Dendritic cell treated with granulocyte-macrophage colony-stimulating factor and Interleukin-4, amounts not matched to agents 40 ng/mL and 50 ng/mL, for 4 days (primary cell): ENCODE data around the gene DHRS7B.
"Not testable (repeated sequence)": the region's sequence is repeated elsewhere in the genome, so short reads cannot be mapped to it uniquely, and the experiment has no call there.

ENCODE experiments used
- H3K27ac Mint-ChIP-seq: one replicate; pipeline ENCODE4 v1.8.0; 2022; ENCODE audit warnings: mild to moderate bottlenecking, mixed read lengths
- H3K27me3 Mint-ChIP-seq: one replicate; pipeline ENCODE4 v1.8.0; 2022; ENCODE audit warnings: mild to moderate bottlenecking, mixed read lengths
- H3K36me3 Mint-ChIP-seq: one replicate; pipeline ENCODE4 v1.8.0; 2022; ENCODE audit warnings: low read depth, mixed read lengths
- H3K4me1 Mint-ChIP-seq: one replicate; pipeline ENCODE4 v1.8.0; 2022; ENCODE audit warnings: low read depth, mixed read lengths
- H3K4me3 Mint-ChIP-seq: one replicate; pipeline ENCODE4 v1.8.0; 2022; ENCODE audit warnings: mild to moderate bottlenecking, moderate library complexity, mixed read lengths
- H3K9me3 Mint-ChIP-seq: one replicate; pipeline ENCODE4 v1.8.0; 2022; ENCODE audit warnings: mixed read lengths
- intact Hi-C: fragments of 100-400 bp; cut with micrococcal nuclease; formaldehyde crosslinking; loops from one replicate; pipeline ENCODE4 v1.15.0; 2022

Gene DHRS7B

DNA sequence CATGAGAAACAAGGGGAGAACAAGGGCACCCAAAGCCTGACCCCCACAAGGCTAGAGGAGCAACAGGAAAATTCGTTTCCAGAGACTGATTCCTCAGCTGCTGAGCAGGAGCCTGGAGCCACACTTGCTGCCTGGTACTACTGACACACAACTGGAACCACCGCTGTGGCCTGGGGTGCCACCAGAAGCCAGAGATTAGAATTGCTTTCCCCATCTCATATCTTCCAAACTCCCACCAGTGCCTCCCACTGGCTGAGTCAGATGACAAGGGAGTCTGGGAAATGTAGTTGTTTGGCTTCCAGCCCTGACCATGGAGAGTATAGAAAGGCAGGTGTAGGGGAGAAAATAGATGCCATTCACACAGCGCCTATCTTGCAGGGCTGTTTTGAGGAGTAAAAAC lies 91.3 kb downstream of the DHRS7B start:
- Mint-ChIP-seq H3K9me3 (peaks cover 7% of the 10 kb centered on the region), H3K4me3 (no peak overlapping the region), H3K36me3 (peaks cover 55% of the 10 kb centered on the region), H3K27ac (no peak overlapping the region), H3K4me1 (peaks cover 40% of the 10 kb centered on the region), H3K27me3 (no peaks in the 10 kb centered on the region)
- intact Hi-C loops, result no loop called here

DNA sequence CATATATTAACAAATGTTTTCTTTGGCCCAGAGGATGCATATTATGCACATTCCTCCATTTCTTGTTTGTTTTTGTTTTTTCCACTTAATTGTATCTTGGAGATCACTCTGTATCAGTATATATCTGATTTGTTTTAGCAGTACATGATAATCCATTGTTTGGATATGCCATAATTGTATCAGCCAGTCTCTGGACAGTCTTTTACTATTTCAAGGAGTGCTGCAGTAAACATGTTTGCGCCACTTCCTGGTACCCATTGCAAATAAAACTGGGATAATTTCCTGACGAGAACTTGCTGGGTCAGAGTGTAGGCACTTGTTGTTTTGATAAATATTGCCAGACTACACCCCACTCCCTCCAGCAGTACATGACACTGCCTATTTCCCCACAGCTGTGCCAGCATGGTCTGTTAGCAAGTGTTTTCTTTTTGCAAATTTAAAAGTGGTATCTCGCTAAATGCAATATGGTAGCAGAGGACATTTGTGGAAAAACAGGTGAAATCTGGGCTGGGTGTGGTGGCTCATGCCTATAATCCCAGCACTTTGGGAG lies 92.1 kb downstream of the DHRS7B start:
- Mint-ChIP-seq H3K27ac (no peak overlapping the region), H3K27me3 (no peaks in the 10 kb centered on the region), H3K9me3 (peaks cover 7% of the 10 kb centered on the region), H3K36me3 (peaks cover 47% of the 10 kb centered on the region), H3K4me1 (peaks cover 36% of the 10 kb centered on the region), H3K4me3 (no peak overlapping the region)
- intact Hi-C loops, result no loop called here

DNA sequence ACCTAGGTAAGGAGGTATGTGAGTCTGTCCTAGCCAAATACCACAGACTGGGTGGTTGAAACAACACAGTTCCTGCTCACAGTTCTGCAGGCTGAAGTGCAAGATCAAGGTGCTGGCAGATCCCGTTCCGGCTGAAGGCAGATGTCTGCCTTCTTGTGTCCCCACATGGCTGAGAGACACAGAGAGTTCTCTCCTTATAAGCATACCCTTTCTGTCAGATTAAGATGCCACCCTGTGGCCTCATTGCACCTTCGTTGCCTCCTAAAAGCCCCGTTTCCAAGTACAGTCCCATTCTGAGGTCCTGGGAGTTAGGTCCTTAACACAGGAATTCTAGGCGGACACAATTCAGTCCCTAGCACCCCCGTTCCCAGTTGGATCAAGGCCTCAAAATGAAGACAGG lies 96.3 kb downstream of the DHRS7B start:
- Mint-ChIP-seq H3K27me3 (no peaks in the 10 kb centered on the region), H3K4me1 (peaks cover 27% of the 10 kb centered on the region), H3K4me3 (no peak overlapping the region), H3K36me3 (peaks cover 25% of the 10 kb centered on the region), H3K27ac (no peak overlapping the region), H3K9me3 (peaks cover 7% of the 10 kb centered on the region)
- intact Hi-C loops, result no loop called here

DNA sequence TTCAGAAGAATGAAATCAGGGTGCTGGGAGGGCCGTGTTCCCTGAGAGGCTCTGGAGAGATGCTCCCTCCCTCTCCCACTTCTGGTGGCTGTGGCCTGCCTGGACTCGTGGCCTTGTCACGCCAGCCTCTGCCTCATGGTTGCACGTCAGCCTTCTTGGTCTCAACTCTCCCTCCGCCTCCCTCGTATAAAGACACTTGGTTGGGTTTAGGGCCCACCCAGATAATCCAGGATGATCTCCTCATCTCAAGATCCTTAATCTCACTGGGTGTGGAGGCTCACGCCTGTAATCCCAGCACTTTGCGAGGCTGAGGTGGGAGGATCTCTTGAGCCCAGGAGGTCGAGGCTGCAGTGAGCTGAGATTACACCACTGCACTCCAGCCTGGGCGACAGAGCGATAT lies 100.5 kb downstream of the DHRS7B start:
- H3K27me3 Mint-ChIP-seq, H3K4me3 Mint-ChIP-seq, intact Hi-C loops, H3K27ac Mint-ChIP-seq, H3K9me3 Mint-ChIP-seq: not testable (repeated sequence)
- H3K4me1 Mint-ChIP-seq, result peaks cover 15% of the 10 kb centered on the region
- peaks cover 14% of the 10 kb centered on the region for H3K36me3 Mint-ChIP-seq

DNA sequence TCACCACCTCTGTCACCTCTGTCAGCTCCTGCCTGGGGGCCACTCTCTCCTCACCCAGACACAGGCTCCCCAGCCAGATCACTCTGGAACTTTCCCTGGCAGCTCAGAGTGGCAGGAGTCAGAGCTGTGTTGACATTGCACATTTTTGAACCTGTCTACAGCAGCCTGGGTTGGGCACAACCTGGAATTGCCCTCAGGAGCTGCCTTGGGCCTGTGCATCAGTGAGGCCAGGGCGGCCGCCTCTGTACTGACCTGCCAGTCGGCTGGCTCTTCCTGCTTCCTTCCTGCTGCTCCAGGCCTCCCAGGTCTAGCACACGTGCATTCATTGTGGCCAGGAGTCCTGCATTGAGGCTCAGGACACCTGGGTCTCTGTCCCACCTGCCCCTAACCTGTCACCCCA lies 101.3 kb downstream of the DHRS7B start:
- peaks cover 15% of the 10 kb centered on the region for H3K4me1 Mint-ChIP-seq
- intact Hi-C loops, result no loop called here
- H3K4me3 Mint-ChIP-seq, result no peak overlapping the region
- peaks cover 8% of the 10 kb centered on the region for H3K36me3 Mint-ChIP-seq
- H3K27ac Mint-ChIP-seq, result no peak overlapping the region
- H3K27me3 Mint-ChIP-seq, result no peaks in the 10 kb centered on the region
- H3K9me3 Mint-ChIP-seq, result peaks cover 14% of the 10 kb centered on the region

DNA sequence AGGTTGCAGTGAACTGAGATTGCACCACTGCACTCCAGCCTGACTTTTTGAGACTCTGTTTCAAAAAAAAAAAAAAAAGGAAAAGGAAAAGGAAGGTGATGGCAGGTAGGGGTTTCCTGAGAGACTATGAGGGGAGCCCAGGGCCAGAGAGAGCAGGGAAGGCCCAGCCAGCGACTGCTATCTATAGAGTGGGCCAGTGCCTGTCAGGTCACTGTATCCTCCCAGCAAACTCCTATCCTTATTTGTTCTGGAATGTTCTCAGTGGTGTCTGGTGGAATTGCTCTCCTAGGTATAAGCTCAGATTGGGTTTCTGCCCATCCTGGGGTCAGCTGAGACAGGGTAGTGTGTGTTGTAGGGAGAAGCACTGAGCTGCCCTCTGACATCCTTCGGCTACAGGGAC lies 102.1 kb downstream of the DHRS7B start:
- Mint-ChIP-seq H3K27me3 (no peaks in the 10 kb centered on the region), H3K4me1 (peaks cover 20% of the 10 kb centered on the region), H3K4me3 (no peak overlapping the region), H3K9me3 (peaks cover 18% of the 10 kb centered on the region), H3K36me3 (peaks cover 8% of the 10 kb centered on the region), H3K27ac (no peak overlapping the region)
- intact Hi-C loops, result no loop called here

DNA sequence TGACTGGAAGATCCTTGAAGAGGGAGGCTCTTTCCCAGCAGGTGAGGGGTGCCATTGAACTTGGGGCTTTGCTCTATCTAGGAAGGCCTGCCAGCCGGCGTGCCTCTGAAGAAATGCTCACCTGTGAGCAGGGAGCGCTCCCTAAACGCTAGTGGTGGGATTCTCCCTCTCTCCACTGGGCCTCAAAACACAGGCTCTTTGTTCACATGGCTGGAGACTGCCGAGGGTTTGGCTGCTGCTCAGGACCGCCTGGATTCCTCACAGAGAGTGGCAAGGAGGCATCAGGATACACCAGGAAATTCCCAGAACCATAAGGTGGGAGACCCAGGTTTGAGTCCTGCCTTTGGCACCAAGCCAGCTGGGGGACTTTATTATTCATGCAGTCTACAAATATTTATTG lies 104.8 kb downstream of the DHRS7B start:
- H3K9me3 Mint-ChIP-seq, result peaks cover 23% of the 10 kb centered on the region
- intact Hi-C loops, result no loop called here
- H3K36me3 Mint-ChIP-seq, result peaks cover 8% of the 10 kb centered on the region
- no peaks in the 10 kb centered on the region for H3K27me3 Mint-ChIP-seq
- no peak overlapping the region for H3K27ac Mint-ChIP-seq
- H3K4me1 Mint-ChIP-seq, result peaks cover 12% of the 10 kb centered on the region
- no peak overlapping the region for H3K4me3 Mint-ChIP-seq

DNA sequence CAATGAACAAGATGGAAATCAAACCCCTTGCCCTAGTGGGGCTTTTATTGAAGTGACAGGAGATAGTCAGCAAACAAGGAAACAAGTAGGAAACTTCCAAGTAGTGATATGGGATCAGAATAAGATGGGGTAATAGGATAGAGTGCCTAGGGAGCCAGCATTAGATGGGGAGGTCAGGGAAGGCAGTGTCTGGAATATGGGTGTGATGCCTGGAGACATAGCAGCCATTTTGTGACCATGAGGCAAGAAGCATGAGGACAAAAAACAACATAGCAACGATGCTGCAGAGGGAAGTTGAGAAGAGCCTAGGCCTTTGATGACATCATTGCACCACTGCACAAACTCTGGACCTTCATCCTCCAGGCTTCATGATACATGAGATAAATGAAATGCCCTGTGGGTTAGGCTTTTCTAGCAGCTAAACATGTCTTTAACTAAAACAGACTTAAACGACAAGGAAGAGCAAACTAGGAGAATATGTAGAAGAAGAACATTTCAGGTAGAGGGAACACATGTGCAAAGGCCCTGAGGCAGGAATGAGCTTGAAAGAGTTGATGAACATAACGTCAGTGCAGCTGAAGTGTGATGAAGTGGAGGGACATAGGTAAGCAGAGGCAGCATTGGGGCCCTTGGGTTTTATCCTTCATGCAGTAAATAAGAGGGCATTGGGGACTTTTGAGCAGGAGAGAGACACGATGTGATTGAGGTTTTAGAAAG lies 105.4 kb downstream of the DHRS7B start:
- intact Hi-C loops, result no loop called here
- H3K4me3 Mint-ChIP-seq, result no peak overlapping the region
- peaks cover 23% of the 10 kb centered on the region for H3K9me3 Mint-ChIP-seq
- peaks cover 8% of the 10 kb centered on the region for H3K36me3 Mint-ChIP-seq
- no peaks in the 10 kb centered on the region for H3K27me3 Mint-ChIP-seq
- H3K4me1 Mint-ChIP-seq, result peaks cover 12% of the 10 kb centered on the region
- H3K27ac Mint-ChIP-seq, result no peak overlapping the region

DNA sequence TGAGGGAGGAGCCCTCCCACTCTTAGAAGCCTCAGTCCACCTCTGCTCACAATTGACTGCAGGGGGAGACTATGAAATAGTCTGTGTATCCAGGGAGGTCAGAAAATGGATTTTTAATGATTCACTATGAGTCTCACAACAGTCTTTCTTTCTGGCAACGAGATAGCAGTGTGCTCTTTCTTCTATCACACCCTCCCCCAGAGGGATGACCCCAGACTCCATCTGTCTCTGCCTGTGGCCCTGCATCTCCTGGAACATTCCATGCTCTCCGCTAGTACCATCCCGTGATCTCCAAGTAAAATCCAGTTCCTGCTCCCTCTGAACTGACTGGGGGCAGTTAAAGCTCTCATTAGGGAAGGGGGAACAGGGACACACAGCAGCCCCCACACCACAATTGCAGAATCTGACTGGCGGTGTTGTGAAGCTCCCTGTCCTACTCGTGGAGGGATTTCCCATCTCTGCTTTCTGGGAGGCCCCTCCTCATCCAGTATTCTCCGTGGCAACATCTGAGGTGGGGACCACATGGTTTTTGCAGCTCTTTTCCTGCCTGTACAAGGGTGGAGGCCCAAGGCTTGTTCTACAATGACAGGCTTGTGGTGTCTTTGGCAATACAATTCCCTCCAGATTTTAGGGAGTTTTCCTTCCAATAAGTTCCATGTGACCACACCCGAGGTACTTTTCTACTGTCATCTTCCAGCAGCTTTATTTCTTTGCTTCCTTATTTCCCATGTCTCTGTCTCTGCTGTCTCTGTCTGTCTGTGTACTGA lies 107.0 kb downstream of the DHRS7B start:
- Mint-ChIP-seq H3K4me3 (no peak overlapping the region), H3K9me3 (peaks cover 23% of the 10 kb centered on the region), H3K36me3 (peaks cover 8% of the 10 kb centered on the region), H3K4me1 (peaks cover 12% of the 10 kb centered on the region), H3K27ac (no peak overlapping the region), H3K27me3 (no peaks in the 10 kb centered on the region)
- intact Hi-C loops, result no loop called here

DNA sequence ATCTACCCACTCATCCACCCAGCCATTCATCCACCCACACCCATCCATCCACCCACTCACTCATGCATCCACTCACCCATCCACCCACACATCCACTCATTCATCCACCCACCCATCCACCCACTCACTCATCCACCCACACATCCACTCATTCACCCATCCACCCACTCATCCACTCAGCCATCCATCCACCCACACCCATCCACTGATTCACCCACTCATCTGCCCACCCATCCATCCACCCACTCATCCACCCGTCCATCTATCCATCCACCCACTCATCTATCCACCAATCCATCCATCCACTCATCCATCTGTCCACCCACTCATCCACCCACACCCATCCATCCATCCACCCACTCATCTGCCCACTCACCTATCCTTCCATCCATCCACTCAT lies 109.2 kb downstream of the DHRS7B start:
- H3K27ac Mint-ChIP-seq, result no peak overlapping the region
- peaks cover 23% of the 10 kb centered on the region for H3K9me3 Mint-ChIP-seq
- H3K36me3 Mint-ChIP-seq, result peaks cover 8% of the 10 kb centered on the region
- no peak overlapping the region for H3K4me3 Mint-ChIP-seq
- H3K4me1 Mint-ChIP-seq, result peaks cover 7% of the 10 kb centered on the region
- no peaks in the 10 kb centered on the region for H3K27me3 Mint-ChIP-seq
- intact Hi-C loops, result no loop called here

DNA sequence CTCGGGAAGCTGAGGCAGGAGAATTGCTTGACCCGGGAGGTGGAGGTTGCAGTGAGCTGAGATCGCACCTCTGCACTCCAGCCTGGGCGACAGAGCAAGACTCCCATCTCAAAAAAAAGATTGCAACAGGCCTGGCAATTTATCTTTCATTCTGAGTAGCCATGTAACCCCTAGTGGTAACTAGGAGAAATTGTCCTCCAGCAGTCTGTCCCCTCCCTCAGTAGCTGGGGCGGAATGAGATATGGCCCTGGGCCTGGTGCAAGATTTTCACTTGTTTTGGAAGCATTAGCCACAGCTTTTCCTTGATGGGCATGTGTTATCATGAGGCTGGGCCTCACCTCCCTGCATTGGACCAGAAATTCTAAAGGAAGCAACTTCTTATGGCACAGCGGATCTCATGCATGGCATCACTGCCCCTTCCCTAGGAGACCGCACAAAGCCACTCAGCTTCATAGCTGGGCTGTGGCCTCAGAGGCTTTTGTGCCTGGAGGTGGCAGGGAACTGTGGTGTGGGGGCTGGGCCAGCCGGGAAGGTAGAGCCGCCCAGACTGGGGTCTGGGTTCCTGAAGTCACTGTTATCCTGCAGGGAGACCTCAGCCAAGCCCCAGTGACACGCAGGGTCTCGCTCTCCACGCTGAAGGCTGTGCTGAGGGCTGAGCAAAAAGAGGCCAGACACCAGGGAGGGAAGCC lies 113.1 kb downstream of the DHRS7B start:
- no peak overlapping the region for H3K27ac Mint-ChIP-seq
- peaks cover 5% of the 10 kb centered on the region for H3K9me3 Mint-ChIP-seq
- no peak overlapping the region for H3K4me3 Mint-ChIP-seq
- intact Hi-C loops, result no loop called here
- H3K36me3 Mint-ChIP-seq, result peaks cover 22% of the 10 kb centered on the region
- H3K27me3 Mint-ChIP-seq, result no peaks in the 10 kb centered on the region
- no peaks in the 10 kb centered on the region for H3K4me1 Mint-ChIP-seq

DNA sequence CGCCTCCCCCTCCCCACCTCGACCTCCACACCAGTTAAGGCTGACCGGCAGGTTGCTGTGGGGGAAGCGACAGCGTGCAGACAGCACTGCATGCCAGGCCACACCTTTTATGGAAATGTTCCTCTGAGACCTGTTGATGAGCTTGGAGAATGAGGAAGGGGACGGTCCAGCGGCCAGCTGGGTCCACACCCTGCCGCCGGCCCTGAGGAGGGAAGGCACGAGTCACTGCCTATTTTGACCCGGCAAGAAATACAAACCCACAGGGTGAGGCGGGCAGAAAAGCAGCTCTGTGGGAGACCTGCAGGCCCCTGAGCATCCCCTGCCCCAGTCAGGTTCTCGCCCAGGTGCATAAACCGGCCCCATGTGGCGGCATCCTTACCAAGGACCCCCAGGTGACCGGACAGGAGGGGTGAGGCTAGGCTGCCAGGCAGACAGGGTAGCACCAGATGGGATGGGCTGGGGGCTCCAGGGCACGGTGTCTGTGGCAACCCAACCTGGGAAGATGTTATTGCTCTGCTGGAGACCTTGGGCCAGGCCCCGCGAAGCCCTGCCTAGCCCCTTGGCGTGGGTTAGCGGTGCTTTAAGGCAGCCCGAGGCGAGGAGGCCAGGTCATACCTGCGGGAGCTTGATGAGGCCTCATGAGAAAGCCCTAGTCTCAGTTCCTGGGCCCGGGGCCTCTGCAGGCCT lies 113.7 kb downstream of the DHRS7B start:
- intact Hi-C loops, result no loop called here
- Mint-ChIP-seq H3K36me3 (peaks cover 22% of the 10 kb centered on the region), H3K4me1 (peaks cover under 1% of the 10 kb centered on the region), H3K9me3 (peaks cover 5% of the 10 kb centered on the region), H3K27ac (no peak overlapping the region), H3K4me3 (no peak overlapping the region), H3K27me3 (no peaks in the 10 kb centered on the region)
